Vagina (tissue), 2 donors: ENCODE data around the gene EIF4G1. TPM values are rescaled to one million over a fixed set of nuclear protein-coding genes. Genes with fewer than 3 reads are reported as not detected.

Experiments used
- DNase-seq, 2 donors: peaks; one replicate each; pipeline ENCODE4 v3.0.0-alpha.2; 2017; ENCODE audit errors: extremely low spot score in 2 of 2
- H3K27ac ChIP-seq: fragments of 200-600 bp; sonication (generic); one replicate; pipeline ENCODE4 v1.5.1; 2019
- H3K27me3 ChIP-seq: fragments of 200-600 bp; sonication (generic); one replicate; pipeline ENCODE4 v1.5.1; 2019
- H3K36me3 ChIP-seq, 2 donors: fragments of 200-600 bp; sonication (generic); one replicate each; pipeline ENCODE4 v1.5.1; 2017 to 2019
- H3K4me1 ChIP-seq: fragments of 200-600 bp; sonication (generic); one replicate; pipeline ENCODE4 v1.5.1; 2019
- H3K4me3 ChIP-seq, 2 donors: fragments of 200-600 bp; sonication (generic); 1 replicate in 1 of 2; 2 replicates in 1 of 2; pipeline ENCODE4 v1.5.1; 2016 to 2019
- H3K9me3 ChIP-seq: fragments of 200-600 bp; sonication (generic); one replicate; pipeline ENCODE4 v1.5.1; 2019
- CTCF ChIP-seq, 3 experiments: fragments of 450-650 bp in 2 of 3; fragments of 200-600 bp in 1 of 3; sonication (generic) in 1 of 3; IDR thresholded peaks; one replicate each; pipeline ENCODE4 v1.5.1; 2017 to 2019; ENCODE audit warnings: antibody characterized with exemption in 3 of 3, mild to moderate bottlenecking in 2 of 3, moderate library complexity in 2 of 3
- POLR2A ChIP-seq, 2 donors: fragments of 450-650 bp; IDR thresholded peaks; one replicate each; pipeline ENCODE4 v1.6.1; 2017; ENCODE audit warnings: antibody characterized with exemption in 2 of 2, mild to moderate bottlenecking in 2 of 2, moderate library complexity in 2 of 2
- POLR2AphosphoS5 ChIP-seq, 2 donors: sonication (generic); formaldehyde crosslinking; IDR thresholded peaks; one replicate each; pipeline ENCODE4 v1.9.0; 2017; ENCODE audit warnings: antibody characterized with exemption in 2 of 2, mild to moderate bottlenecking in 2 of 2, low read depth in 1 of 2; ENCODE audit not compliant: insufficient read depth in 1 of 2
- intact Hi-C: fragments of 100-400 bp; cut with DNase I; formaldehyde crosslinking; loops from one replicate; pipeline ENCODE4 v1.15.1; 2023
- total RNA-seq: library from RNA; depleted of rRNA; stranded (reverse); fragments of >200 nt; gene quantifications from one replicate; pipeline ENCODE4 v1.2.3, GENCODE V29; 2016

The EIF4G1 gene
- total RNA-seq, 1 donor from 2014 or later, result 207 TPM

DNA sequence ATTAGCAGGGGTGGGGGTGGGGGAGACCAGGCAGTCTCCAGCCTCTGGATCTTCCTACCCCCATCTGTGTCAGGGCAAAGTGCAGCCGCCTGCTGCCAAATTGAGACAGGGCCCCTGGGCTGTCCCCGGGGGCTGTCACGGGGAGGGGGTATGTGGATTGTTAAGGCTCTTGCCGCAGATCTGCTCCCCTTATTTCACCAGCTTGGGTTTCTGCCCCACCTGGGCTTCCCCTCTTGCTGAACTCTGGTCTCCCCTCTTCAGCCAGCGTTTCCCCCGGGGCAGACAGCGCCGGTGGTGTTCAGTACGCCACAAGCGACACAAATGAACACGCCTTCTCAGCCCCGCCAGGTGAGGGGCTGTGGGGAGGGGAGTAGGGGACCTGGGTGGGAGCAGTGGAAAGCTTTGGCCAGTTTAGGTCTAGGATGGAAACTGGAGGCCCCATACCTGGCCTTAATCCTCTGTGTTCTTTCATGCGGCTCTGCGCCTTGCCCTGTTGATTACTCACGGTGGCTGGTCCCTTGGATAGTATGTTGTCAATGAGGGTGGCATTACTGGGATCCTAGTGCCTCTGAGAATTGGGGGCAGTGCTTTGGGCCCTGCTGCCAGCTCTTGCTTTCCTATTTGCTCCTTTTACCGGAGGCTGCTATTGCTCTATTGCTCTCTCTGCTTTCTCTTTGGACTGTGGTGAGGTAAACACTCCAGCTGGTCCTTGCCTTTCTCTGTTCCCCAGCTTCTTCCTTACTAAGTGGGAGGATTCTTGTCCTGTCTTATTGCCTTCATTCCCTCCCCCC, 1.7 kb downstream of the EIF4G1 start:
- H3K36me3 ChIP-seq, result peaks cover 3 to 15% of the 10 kb centered on the region in 2 donors
- no peak for DNase-seq
- H3K27me3 ChIP-seq, result no peaks in the 10 kb centered on the region
- H3K9me3 ChIP-seq, result no peaks in the 10 kb centered on the region
- TF ChIP-seq CTCF (IDR thresholded peaks at IDR 0.05), result no peak
- TF ChIP-seq POLR2A (IDR thresholded peaks at IDR 0.05), result no peak
- TF ChIP-seq POLR2AphosphoS5 (IDR thresholded peaks at IDR 0.05; ENCODE audit: insufficient read depth in 1 of 2, low read depth in 1 of 2), result no peak
- H3K4me1 ChIP-seq, result peaks cover 59% of the 10 kb centered on the region
- peak overlapping the region; percentile 66 to 94 for H3K4me3 ChIP-seq
- H3K27ac ChIP-seq, result peak overlapping the region; percentile 94
- intact Hi-C loops, result no loop called here

GRCh38 chr3:184316792-184317191, 2.4 kb downstream of the EIF4G1 start:
- H3K9me3 ChIP-seq, result no peaks in the 10 kb centered on the region
- no peak for DNase-seq
- intact Hi-C loops, result no loop called here
- TF ChIP-seq POLR2AphosphoS5 (IDR thresholded peaks at IDR 0.05; ENCODE audit: insufficient read depth in 1 of 2, low read depth in 1 of 2) (no peak), CTCF (IDR thresholded peaks at IDR 0.05) (no peak), POLR2A (IDR thresholded peaks at IDR 0.05) (no peak)
- peaks cover 66% of the 10 kb centered on the region for H3K4me1 ChIP-seq
- peak overlapping the region; percentile 94 for H3K27ac ChIP-seq
- peak overlapping the region in 1 of 2 donors; percentile 66 for H3K4me3 ChIP-seq
- no peaks in the 10 kb centered on the region for H3K27me3 ChIP-seq
- peaks cover 3 to 22% of the 10 kb centered on the region in 2 donors for H3K36me3 ChIP-seq

GRCh38 chr3:184317201-184317600, 2.8 kb downstream of the EIF4G1 start:
- no peaks in the 10 kb centered on the region for H3K9me3 ChIP-seq
- H3K4me3 ChIP-seq, result no peak overlapping the region
- H3K36me3 ChIP-seq, result peaks cover 6 to 26% of the 10 kb centered on the region in 2 donors
- no peak for TF ChIP-seq POLR2AphosphoS5 (IDR thresholded peaks at IDR 0.05; ENCODE audit: insufficient read depth in 1 of 2, low read depth in 1 of 2)
- TF ChIP-seq POLR2A (IDR thresholded peaks at IDR 0.05), result no peak
- no peak for TF ChIP-seq CTCF (IDR thresholded peaks at IDR 0.05)
- no peak for DNase-seq
- H3K27me3 ChIP-seq, result no peaks in the 10 kb centered on the region
- peaks cover 68% of the 10 kb centered on the region for H3K4me1 ChIP-seq
- H3K27ac ChIP-seq, result peak overlapping the region; percentile 94
- intact Hi-C loops, result no loop called here

DNA sequence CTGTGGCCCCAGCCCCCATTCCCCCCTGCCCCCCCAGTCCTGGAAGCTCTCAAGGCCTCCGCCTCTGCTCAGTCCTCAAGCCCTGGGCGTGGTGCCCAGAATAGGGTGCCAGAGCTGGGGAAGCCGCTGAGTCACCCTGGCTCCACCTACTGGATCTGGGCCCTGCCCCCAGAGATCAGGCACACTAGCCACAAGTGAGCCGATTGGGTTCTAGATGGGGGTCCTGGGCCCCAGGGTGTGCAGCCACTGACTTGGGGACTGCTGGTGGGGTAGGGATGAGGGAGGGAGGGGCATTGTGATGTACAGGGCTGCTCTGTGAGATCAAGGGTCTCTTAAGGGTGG, 5.7 kb downstream of the EIF4G1 start:
- H3K4me3 ChIP-seq, result peak overlapping the region; percentile 39 to 45
- H3K9me3 ChIP-seq, result no peaks in the 10 kb centered on the region
- peak; percentile 59 to 82 for TF ChIP-seq POLR2AphosphoS5 (IDR thresholded peaks at IDR 0.05; ENCODE audit: insufficient read depth in 1 of 2, low read depth in 1 of 2)
- no peak for TF ChIP-seq POLR2A (IDR thresholded peaks at IDR 0.05)
- no peak for TF ChIP-seq CTCF (IDR thresholded peaks at IDR 0.05)
- peaks cover 9 to 55% of the 10 kb centered on the region in 2 donors for H3K36me3 ChIP-seq
- peak in 1 of 2 donors; percentile 96 for DNase-seq
- H3K27me3 ChIP-seq, result no peaks in the 10 kb centered on the region
- peak overlapping the region; percentile 95 for H3K27ac ChIP-seq
- H3K4me1 ChIP-seq, result peaks cover 68% of the 10 kb centered on the region
- intact Hi-C loops, result no loop called here

- Histone ChIP-seq H3K4me1 (peaks cover 53% of the 10 kb centered on the region), H3K27ac (peak overlapping the region; percentile 95), H3K36me3 (peaks cover 20 to 71% of the 10 kb centered on the region in 2 donors), H3K9me3 (no peaks in the 10 kb centered on the region), H3K27me3 (no peaks in the 10 kb centered on the region), H3K4me3 (no peak overlapping the region)
- DNase-seq, result no peak
- intact Hi-C loops, result no loop called here
- TF ChIP-seq CTCF (IDR thresholded peaks at IDR 0.05), result no peak
- TF ChIP-seq POLR2AphosphoS5 (IDR thresholded peaks at IDR 0.05; ENCODE audit: insufficient read depth in 1 of 2, low read depth in 1 of 2), result no peak
- no peak for TF ChIP-seq POLR2A (IDR thresholded peaks at IDR 0.05)
Observed at GRCh38 chr3:184321666-184322065, 7.3 kb downstream of the EIF4G1 start.
